Posterior vena cava (tissue), 2 donors: ENCODE data around the gene NAT10. TPM values are rescaled to one million over a fixed set of nuclear protein-coding genes. Genes with fewer than 3 reads are reported as not detected.
A peak's percentile ranks its signal among the peaks of the same experiment; 100 is the strongest.
"Not testable (repeated sequence)": the region's sequence is repeated elsewhere in the genome, so short reads cannot be mapped to it uniquely, and the experiment has no call there.

ENCODE experiments used
- DNase-seq: peaks from one replicate; pipeline ENCODE4 v3.0.0-alpha.2; 2020; ENCODE audit warnings: low spot score
- intact Hi-C, 2 donors: fragments of 100-400 bp; cut with DNase I; formaldehyde crosslinking; loops; one replicate each; pipeline versions ENCODE4 v1.14.1 to v1.14.2; 2022 to 2023
- long read RNA-seq, 2 donors: library from polyadenylated mRNA; unstranded; transcript quantifications; one replicate each; pipeline ENCODE4 v2.0.0, GENCODE V29; 2020 to 2021
- total RNA-seq, 2 donors: library from RNA; stranded (reverse); fragmentation: NEBNext Ultra II Directional; extraction: Animal tissue kit (Norgen Biotek cat#: 25700); gene quantifications; one replicate each; pipeline ENCODE4 v1.2.1, GENCODE V29; 2021
- donor health status: DM: yes; HTN: yes; CAD: no.
- donor health status: DM: yes; HTN: yes; CAD: no.

The NAT10 gene
- 10 to 100 TPM; 30.9 to 34.7 TPM for total RNA-seq
- long read RNA-seq, donor 1, partial matches to known transcripts = 1 of 3 reads
- long read RNA-seq, donor 1, other reads (novel, unspliced or antisense) = 2 of 3 reads
- long read RNA-seq, donor 2, full-length matches to known transcripts = 4 of 12 reads
- long read RNA-seq, donor 2, partial matches to known transcripts = 7 of 12 reads
- long read RNA-seq, donor 2, other reads (novel, unspliced or antisense) = 1 of 12 reads

- peak; percentile 99 for DNase-seq
- intact Hi-C loops = loop anchor here (2.0 to 10.0 kb wide), 2 partner anchors 53 to 111 kb away; no protein-coding TSS in a partner anchor
Measured at GRCh38 chr11:34105079-34105956, at the start of gene NAT10. Gene NAT10, plus strand, starts transcription at chr11:34105629. Its CDS starts 2,597 bp downstream, at chr11:34108226.

DNA sequence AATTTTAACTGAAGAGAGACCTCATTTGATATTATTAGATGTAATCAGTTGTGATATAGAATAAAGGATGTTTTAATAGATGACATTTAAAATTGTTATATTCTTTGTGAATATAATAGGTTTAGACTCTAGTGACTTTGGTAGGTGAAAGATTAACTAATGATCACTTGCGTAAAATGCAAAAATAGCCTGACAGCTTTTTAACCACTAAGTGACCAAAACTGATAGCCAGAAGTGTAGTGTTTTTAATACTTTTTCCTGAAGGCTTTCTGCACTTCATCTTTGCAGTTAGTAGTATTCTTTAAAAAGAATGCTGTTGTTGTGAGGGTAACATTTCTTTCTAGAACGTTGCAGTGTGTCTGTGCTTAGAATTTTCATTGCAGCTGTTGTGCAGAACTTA lies 48.8 kb upstream of the NAT10 start:
- intact Hi-C loops = no loop called here
- no peak for DNase-seq

DNA sequence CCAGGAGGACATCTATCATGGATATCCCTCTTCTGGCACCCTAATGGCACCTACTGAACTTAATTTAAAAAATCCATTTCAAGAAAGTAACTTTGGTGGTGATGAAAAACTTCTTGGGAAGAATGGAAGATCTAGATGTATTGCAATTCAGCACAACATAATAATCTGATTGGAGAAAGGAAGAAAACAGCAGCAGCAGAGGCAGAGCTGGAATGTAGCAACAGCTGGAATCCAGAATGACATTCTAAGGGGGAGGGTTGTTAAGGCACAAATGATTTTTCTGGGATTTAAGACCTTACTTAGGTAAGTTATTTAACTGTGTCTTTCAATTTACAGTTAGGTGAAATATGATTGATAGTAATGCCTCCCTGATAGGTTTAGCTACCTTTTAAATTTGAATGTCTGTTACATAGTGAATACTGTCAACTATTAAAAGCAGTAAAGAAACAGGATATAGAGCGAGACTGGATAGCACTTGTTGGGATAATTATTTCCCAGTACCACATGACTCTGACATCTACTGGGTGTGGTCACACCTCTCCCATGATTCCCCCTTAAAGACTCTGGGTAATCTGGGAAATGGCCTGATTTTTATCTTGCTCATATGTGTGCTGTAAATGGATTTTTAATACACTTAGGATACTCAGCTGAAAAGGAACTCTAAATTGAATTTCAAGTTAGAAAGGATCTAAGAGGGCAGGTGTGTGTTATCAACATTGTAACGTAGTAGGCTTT lies 42.2 kb upstream of the NAT10 start:
- intact Hi-C loops = loop anchor here in 1 of 2 donors (10.0 kb wide), 1 partner anchor 1302 kb away; no protein-coding TSS in a partner anchor
- DNase-seq = no peak

DNA sequence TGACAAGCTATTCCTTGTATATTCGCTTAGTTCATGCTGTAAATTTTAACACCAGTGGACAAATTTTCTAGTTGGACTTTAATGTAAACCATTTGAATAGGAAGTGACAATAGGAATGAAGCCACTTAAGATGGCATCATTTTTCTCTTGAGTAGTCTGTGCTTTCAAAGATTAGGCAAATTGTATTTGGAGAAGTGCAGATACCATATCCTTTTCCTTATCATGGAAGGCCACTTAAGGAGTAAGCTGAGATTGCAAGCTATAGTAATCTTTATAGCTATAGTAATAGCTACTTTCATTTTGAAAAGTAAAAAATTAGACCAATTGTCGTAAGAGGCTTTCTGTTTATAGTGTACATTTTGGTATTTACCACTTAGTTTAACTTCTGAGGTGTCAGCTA lies 41.1 kb upstream of the NAT10 start:
- intact Hi-C loops = loop anchor here in 1 of 2 donors (10.0 kb wide), 1 partner anchor 1301 kb away; no protein-coding TSS in a partner anchor
- DNase-seq = no peak

DNA sequence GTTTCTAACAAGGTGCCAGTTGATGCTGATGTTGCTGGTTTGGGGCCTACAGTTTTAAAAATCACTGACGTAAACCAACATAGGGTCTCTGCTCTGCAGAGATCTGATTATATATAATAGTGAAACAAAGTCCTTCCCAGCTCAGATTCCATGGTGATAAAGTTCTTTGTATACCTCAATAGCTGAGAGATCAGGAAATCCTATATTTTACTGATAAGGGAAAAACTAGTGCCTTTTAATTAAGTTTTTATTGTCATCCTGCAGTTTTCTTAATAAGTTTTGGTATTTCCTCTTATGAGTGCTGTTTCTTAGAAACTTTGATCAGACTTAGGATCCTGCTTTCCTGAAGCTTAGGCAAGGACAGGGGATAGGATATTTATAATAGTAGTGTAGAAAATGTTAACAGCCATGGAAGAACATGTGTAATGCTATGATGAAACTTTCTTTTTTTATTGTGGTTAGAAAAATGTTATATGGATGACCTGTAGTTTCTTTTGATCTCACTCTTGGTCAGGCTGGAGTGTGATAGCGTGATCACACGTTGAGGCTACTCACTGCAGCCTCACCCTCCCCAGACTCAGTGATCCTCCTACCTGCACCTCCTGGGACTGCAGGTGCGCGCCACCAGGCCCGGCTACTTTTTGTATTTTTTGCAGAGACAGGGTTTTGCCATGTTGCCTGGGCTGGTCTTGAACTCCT lies 39.8 kb upstream of the NAT10 start:
- no peak for DNase-seq
- intact Hi-C loops = loop anchor here in 1 of 2 donors (10.0 kb wide), 1 partner anchor 1299 kb away; no protein-coding TSS in a partner anchor

DNA sequence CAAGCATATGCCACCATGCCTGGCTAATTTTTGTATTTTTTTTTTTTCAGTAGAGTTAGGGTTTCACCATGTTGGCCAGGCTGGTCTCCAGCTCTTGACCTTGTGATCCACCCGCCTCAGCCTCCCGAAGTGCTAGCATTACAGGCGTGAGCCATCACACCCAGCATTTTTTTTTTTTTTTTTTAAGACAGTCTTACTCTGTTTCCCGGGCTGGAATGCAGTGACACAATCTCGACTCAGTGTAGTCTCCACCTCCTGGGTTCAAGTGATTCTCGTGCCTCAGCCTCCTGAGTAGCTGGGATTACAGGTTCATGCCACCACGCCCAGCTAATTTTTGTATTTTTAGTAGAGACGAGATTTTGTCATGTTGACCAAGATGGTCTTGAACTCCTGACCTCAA lies 38.7 kb upstream of the NAT10 start:
- not testable (repeated sequence) for DNase-seq
- intact Hi-C loops = loop anchor here in 1 of 2 donors (10.0 kb wide), 1 partner anchor 1298 kb away; no protein-coding TSS in a partner anchor

- DNase-seq = no peak
- intact Hi-C loops = loop anchor here in 1 of 2 donors (10.0 kb wide), 1 partner anchor 1297 kb away; no protein-coding TSS in a partner anchor
Measured at GRCh38 chr11:34067383-34068065, 37.9 kb upstream of the NAT10 start.

- no peak for DNase-seq
- intact Hi-C loops = loop anchor here in 1 of 2 donors (10.0 kb wide), 1 partner anchor 1297 kb away; no protein-coding TSS in a partner anchor
Measured at GRCh38 chr11:34068111-34068510, 37.3 kb upstream of the NAT10 start.

DNA sequence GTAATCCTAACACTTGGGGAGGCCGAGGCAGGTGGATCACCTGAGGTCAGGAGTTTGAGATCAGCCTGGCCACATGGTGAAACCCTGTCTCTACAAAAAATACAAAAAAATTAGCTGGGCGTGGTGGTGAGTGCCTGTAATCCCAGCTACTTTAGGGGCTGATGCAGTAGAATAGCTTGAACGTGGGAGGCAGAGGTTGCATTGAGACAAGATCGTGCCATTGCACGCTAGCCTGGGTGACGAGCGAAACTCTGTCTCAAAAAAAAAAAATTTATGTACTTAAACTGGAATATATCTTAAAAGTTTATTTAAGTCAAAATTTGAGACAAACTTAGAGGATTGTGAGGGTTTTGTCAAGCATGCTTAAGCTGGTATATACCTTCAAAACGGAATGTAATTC lies 34.1 kb upstream of the NAT10 start:
- intact Hi-C loops, DNase-seq: not testable (repeated sequence)

- intact Hi-C loops = no loop called here
- no peak for DNase-seq
Measured at GRCh38 chr11:34072041-34072440, 33.4 kb upstream of the NAT10 start.

GRCh38 chr11:34072832-34073231 lies 32.6 kb upstream of the NAT10 start:
- intact Hi-C loops = no loop called here
- no peak for DNase-seq

DNA sequence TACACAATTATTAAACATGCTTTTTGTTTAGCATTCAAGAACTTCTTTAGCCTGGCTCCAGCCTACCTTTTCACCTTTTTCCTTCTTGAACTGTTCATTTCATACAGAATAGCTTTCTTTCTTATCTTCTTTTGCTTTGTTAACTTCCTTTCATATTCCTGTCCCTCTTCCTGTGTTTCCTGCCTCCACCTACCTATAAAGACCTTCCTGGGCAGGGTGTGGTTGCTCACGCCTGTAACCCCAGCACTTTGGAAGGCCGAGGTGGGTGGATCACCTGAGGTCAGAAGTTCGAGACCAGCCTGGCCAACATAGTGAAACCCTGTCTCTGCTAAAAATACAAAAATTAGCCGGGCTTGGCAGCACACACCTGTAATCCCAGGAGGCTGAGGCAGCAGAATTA lies 31.0 kb upstream of the NAT10 start:
- no peak for DNase-seq
- intact Hi-C loops = no loop called here

GRCh38 chr11:34075178-34075820 lies 30.1 kb upstream of the NAT10 start:
- DNase-seq = no peak
- intact Hi-C loops = no loop called here

DNA sequence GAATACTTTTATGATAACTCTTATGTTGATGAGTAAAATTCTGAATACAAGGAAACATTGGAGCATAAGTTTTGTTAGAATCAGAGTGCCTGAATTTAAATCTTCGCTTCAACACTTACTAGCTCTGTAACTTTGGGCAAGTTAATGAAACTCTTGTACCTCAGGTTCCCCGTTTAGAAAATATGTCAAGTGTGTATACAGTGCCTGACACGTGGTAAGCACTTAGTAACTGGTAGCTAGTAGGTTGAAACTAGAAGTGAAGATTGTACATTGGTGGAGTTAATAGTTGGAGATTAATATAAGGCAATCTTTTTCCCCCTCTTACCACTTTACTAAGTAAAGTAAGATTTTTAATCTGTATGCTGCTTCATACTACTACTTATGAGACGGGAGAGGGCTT lies 24.8 kb upstream of the NAT10 start:
- DNase-seq = no peak
- intact Hi-C loops = no loop called here

DNA sequence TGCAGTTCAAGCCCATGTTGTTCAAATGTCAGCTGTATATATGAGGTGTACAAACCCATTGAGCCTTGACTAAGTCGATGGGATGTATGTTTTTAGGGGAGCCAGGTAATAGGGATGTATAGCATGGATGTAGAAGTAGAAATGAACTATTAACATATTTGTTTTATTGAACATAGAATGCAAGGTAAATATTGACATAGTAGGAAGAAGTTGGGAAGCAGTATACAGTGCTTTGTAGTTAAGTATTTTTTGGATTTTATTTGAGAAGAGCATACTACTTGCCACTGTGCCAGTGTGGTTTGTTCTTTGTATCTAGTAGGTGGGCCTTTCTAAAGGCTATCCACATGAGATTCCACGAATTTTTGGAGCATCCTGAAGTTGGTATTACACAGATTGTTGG lies 20.8 kb upstream of the NAT10 start:
- no peak for DNase-seq
- intact Hi-C loops = no loop called here

GRCh38 chr11:34086554-34087283 lies 18.7 kb upstream of the NAT10 start:
- intact Hi-C loops = no loop called here
- DNase-seq = no peak

GRCh38 chr11:34091825-34092224 lies 13.6 kb upstream of the NAT10 start:
- no peak for DNase-seq
- intact Hi-C loops = no loop called here
